HPDE6-E6E7 (cell line): ENCODE measurements around the gene KIF4A.
"Not testable (repeated sequence)": the region's sequence is repeated elsewhere in the genome, so short reads cannot be mapped to it uniquely, and the experiment has no call there.

Experiments used
- DNase-seq: peaks from one replicate; pipeline ENCODE4 v3.0.0; 2011; ENCODE audit warnings: missing footprints; ENCODE audit errors: extremely low spot score

Gene KIF4A

DNA sequence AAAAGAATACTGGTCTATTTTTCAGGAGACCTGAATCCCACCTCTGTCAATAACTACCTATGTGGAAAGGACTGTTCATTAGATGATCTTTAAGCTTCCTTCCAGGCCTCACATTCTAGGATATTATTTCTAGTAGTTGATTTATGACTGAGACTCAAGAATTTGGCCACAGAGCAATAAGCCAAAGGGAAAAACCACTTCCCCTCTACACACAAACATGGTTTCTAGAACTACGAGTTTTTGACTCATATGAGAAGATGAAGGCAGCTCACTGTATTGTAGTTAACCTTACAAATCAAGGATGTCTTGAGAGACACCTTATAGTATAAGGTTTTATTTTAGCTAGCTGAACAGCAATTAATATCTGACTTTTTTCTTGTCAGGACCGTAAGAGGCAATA lies 96.3 kb downstream of the KIF4A start:
- no peak for DNase-seq

DNA sequence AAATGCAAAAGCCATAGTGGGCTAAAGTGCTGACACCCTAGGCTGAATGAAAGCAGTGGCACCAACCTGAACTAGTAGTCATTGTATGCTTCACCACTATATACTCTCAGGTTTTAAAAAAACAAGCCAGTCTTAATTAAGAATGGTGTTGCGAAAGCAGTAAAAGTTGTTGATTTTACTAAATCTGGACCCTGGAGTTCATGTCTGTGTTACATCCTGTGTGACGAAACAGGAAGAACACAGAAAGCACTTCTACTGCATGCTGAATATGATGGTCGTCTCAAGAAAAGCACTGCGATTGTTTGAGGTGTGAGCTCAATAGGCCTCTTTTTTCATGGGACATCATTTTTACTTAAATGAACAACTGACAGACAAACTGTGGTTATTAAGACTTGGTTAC lies 109.0 kb downstream of the KIF4A start:
- DNase-seq = no peak

DNA sequence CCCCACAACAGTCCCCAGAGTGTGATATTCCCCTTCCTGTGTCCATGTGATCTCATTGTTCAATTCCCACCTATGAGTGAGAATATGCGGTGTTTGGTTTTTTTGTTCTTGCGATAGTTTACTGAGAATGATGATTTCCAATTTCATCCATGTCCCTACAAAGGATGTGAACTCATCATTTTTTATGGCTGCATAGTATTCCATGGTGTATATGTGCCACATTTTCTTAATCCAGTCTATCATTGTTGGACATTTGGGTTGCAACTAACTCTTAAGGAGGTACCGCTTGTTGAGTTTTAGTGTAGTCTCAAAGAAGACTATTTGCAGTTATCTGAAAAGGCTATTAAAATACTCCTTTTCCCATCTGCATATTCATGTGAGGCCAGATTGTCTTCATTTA lies 110.3 kb downstream of the KIF4A start:
- DNase-seq = not testable (repeated sequence)

DNA sequence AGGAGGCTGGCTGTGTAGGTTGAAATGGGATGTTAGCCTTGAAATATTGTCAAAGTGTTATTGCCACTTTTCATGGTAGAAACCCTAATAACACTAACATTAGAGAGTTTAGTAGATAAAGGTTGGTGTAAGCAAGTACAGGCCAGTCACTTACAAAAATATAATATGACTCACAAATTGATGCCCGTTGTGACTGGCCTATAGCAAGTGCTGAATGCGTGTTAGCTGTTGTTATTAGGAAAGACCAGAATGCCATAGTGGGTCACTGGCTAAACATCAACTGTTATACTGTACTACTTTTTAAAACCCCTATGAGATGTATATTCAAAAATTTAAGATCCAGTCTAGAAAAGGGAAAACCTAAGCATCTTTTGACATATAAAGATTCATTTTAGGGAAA lies 112.8 kb downstream of the KIF4A start:
- no peak for DNase-seq

DNA sequence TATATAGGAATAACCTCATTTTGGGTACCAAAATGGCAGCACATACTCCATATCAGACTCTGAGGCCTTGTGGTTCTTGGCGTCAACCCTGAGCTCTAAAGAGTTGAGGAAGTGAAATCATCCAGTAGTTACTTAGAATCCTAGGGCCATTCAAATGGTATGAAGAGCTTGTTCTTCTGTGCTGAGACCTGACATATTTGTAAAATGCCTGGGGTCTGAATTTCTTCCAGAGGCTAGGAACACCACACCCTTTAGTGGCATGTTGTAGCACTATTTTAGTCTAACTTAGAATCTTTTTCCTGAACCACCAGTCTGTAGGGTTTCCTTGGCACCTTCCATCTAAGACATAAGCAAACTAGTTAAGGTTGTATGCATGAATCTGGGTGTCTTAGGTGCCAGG lies 115.1 kb downstream of the KIF4A start:
- DNase-seq = no peak

DNA sequence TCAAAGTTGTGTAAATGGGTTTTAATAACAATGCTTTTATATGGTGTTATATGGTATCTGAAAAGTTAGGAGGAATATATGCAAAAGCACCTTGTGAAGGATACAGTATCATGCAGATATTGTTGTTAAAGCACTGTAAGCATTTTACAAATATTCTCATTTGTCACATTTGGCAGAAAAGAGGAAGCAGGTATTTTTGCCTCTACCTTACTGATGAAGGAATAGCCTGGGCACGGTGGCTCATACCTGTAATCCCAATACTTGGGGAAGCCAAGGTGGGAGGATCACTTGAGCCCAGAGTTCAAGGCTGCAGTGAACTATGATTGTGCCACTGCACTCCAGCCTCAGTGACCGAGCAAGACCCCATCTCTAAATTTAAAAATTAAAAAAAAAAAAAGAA lies 121.0 kb downstream of the KIF4A start:
- DNase-seq = no peak

DNA sequence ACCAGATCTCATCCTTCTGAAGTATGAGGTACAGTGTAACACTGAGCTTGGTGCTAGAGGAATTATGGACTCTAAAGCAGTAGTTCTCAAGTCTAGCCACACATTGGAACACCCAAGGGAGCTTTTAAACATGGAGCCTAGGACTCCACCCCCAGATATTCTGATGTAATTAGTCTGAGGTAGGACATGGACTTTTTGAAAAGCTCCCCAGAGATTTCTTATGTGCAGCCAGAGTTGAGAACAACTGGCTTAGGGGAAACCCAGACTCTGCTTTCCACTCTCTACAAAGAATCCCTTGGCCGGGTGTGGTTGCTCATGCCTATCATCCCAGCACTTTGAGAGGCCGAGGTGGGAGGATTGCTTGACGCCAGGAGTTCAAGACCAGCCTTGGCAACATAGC lies 121.6 kb downstream of the KIF4A start:
- DNase-seq = no peak

DNA sequence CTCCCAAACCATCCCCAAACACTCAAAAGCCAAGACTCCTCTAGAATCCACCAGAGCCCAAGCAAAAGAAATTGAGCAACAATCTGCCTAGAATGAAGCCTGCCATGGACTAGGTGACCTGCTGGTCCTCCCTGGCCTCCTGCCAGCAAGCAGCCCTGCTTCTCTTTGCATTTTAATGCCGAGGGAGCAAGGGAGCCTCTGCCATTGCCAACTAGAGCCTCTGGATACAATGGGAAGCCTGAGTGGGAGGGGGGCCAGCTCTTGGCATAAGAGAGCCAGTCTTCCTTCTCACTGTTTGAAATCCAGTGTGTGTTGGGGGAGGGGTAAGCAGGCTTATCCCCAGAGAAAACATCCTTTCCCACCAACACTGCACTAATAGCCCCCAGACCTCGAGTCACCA lies 131.7 kb downstream of the KIF4A start:
- no peak for DNase-seq

DNA sequence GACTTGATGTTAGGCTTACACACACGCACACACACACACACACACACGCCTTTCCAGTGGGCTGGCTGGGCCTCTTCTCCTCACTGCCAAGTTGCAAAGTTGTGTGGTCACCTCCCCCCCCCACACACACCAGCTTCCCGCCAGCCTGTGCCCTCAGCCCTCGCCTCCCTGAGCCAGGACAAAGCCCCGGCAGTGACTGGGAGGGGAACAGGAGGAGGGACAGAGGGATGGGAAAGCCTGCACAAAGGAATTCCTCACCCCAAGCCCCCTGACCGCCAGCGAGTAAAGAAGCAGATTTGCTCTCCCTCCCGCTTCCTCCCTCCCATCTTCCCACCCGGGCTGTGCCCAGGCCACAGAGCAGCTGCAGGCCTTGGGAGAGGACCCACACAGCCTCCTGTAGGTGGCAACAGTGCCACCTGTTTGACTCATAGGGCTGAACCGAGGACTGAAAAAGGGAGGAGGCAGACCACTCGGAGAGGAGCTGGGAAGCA lies 133.0 kb downstream of the KIF4A start, which contains the start of gene GDPD2:
Gene GDPD2, plus strand, starts transcription at position 464 of the 491 bp plus-strand sequence. CDS start 1,671 bp downstream, outside the sequence.
- no peak for DNase-seq

DNA sequence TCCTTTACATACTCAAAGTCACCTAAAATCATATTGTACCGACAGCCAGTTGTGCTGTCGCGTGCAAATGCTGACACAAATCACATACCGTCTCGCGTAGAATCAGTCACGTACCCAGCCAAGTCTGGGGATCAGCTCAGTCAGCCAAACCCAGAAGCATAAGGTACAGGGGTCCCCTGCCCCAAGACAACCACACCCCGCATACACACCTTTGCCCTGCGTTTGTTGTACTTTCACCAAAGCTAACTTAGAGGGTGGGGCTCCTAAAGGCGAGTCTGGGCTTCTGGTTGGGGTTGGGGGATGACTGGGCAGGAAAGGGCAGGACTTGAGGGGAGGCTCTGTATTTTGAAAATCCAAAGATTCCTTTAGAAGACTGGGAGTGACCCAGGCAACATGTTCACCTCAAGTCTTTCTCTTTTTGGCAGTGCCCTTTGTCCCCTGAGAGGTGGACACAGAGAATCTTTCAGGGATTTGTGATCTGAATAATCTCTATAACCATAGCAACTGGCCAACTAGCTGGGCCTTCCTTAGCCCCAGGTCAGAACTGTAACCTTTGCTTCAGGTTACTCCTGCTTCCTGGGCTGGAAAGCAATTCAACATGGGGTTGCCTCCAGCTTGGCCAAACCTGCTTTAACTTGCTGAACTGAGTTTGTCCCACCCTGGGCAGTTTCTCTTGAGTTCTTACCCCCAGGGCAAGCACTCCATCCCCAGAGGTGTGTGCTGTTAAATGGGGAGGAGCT lies 134.2 kb downstream of the KIF4A start:
- DNase-seq = no peak

DNA sequence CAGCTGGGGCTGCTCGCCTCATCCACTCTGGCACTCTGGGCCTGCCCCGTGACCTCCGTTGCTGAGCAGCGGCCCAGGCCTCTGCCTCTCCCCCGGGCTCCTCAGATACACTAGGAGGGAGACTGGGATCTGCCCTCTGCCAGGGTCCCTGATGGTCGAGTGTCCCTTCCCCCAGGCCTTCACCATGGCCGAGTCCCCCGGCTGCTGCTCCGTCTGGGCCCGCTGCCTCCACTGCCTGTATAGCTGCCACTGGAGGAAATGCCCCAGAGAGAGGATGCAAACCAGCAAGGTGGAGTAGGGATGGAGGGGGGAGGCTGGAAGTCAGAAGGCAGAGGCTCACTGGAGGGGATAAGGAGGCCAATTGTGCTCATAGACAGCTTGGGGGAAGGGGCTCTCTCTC lies 134.9 kb downstream of the KIF4A start:
- DNase-seq = no peak

DNA sequence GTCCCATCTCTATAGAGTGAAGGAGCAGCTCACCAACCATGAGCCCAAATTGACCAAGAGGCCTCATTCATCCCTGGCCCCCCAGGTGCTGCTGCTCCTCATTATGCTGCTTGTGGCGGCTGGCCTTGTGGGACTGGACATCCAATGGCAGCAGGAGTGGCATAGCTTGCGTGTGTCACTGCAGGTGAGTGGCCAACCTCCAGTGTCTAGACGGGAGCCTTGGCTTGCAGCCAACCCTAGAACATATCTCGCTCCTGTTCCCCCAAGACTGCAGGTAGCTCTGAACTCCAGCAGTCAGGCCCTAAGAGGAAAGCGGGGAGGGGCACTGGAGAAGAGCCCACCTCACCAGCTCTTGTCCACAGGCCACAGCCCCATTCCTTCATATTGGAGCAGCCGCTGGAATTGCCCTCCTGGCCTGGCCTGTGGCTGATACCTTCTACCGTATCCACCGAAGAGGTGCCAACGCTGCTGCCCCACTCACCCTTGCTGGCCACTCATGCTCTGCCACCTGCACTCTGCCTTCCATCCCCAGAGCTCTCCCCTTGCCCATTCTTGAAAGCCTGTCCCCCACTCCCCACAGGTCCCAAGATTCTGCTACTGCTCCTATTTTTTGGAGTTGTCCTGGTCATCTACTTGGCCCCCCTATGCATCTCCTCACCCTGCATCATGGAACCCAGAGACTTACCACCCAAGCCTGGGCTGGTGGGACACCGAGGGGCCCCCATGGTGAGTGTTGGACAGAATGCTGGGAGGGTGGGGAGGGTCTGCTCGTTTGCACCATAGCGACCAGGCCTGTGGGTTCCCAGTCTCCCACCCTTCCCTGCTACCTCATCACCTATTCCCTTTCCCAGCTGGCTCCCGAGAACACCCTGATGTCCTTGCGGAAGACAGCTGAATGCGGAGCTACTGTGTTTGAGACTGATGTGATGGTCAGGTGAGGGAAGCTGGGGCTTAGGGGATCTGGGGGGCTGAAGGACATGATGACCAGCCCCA lies 136.7 kb downstream of the KIF4A start:
- no peak for DNase-seq

DNA sequence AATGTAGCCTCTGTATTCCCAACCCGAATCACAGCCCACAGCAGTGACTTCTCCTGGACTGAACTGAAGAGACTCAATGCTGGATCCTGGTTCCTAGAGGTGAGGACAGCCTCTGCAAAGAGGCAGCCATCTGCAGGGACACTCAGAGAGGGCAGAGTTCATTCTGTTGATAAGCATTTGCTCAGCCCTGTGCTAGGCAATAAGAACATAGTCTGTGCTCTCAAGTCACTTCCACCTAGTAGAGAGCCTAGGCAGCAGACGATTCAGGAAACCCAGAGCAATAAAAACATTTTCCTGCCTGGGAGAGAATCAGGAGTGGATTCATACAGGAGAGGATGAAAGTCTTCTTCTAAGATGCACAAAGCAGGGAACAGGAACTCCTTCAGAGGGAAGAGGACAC lies 137.5 kb downstream of the KIF4A start:
- no peak for DNase-seq

DNA sequence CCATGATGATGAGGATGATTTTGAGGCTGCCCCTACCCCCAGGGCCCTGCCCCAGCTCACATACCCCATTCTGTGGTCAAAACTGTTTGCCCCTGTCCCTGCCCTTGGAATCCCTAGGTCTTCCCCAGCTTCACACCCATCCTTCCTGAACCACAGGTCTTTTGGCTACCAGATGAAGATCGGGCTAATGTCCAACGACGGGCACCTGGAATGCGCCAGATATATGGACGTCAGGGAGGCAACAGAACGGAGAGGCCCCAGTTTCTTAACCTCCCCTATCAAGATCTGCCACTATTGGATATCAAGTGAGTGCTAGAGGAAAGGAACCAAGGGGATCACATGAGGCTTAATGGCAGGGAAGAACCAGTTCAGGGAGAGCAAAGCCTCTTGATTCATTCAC lies 139.9 kb downstream of the KIF4A start:
- no peak for DNase-seq

DNA sequence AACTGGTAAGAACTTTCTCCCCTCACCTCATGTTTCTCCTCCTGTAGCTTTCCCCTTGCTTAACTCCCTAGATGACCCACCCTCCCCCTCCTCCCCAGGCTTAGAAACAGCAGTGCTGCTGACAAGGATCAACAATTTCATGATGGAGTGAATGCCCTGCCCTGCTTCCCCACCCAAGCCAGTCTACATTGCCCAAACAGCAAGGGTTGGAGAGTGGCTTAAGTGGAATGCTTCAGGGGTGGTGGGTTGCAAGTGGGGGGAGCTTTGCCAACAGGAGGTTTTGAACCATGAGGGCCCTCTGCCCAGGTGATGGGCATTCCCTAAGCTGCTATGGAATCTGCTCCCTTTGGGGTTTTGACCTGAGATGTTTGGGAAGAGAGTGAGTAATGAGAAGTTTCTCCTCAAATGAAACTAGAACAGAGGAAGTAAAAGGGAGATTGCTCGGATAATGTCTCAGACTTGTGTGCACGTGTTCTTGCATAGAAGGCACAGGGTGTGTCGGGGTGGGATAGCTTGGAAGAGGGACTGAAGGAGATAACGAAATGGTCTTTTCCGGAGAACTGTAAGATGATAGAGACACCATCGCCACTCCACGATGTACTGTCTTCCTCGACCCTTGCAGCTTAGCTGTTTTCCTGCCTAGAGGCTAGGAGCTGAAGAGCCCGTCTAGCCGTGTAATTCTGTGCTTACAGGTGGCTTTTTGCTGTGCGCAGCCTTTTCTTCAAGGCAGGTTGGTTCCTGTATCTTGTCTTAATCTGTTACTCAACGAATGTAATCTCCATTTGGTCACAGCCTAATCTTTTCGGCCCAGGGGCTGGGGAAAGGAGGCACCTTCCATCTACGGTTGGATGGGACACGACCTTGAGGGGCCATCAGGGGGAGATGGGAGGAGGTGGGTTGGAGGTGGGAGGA lies 143.3 kb downstream of the KIF4A start:
- DNase-seq = no peak

DNA sequence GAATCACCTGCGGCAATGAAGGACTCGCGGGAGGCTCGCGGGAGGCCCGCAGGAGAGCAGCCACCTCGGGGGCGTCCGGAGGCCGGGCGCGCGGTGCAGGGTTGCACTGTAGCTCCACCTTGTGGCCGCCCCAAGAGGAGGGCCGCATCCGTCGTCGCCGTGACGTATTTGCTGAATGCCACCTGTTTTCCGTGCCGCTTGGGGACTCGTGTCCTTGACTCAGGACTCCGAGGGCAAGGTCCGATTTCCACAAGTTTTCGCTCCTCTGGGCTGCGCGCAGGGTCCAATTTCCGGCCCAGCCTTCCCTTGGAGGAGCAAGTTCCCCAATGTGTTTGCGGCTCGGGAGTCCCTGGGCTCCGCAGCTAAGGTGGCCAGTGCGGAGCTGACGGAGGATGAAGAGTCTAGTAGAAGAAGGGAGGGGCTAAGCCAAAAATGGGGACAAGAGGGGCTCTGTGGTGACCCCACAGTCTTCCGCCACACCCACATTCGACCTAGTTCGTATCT lies 144.0 kb downstream of the KIF4A start:
- no peak for DNase-seq

DNA sequence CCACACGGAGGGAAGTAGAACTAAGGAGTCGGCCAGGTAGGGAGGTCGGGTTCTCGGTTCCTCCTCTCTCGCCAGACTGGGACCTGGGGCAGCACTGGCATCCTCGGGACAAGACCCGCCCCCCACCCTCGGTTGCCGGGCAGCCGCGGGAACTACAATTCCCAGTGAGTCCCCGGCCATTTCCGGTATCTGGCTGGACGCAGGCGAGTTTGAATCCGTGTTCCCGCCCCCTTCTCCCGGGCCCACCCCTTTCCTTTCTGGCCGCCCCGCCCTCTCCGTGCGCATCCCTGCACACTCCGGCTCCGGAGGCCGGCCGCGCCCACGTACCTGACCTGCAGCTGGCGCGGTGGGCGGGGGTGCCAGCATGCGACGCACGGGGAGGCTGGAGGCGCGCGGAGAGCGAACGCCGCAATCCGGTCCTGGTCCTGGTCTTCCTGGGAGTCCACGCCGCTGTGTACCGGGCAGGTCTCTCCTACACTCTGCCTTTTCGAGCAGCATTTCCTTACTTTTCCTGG lies 144.5 kb downstream of the KIF4A start:
- DNase-seq = peak; percentile 73

DNA sequence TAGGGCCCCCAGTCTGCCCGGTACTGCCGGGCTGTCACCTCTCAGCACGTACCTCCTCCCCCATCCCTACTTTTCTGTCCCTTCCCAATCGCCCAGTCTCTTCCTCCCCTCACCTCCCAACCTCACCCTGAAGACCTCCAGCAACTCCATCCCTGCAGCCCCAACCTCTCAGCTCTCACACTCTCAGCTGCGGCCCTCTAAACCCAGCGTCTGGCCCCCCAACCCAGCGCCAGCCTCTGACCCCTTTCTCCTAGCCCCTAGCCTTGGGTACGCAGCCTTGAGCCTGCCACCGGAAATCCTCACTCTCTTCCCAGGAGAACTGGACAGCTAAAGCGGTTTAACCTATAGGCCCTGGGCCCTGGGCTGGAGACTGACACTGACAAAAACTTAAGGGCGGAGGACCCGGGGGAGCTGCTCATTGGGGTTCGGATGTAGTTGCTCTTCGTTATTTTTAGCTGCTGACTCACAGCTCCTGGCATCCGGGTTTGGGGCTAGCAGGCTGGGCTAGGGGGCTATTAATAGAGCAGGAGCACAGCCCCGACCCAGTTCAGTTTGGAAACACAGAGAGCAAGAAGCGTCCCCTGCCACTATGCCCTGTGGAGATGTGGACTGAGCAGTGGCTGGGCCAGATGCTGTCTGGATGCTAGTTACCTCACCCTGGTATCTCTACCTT lies 145.1 kb downstream of the KIF4A start:
- DNase-seq = no peak

DNA sequence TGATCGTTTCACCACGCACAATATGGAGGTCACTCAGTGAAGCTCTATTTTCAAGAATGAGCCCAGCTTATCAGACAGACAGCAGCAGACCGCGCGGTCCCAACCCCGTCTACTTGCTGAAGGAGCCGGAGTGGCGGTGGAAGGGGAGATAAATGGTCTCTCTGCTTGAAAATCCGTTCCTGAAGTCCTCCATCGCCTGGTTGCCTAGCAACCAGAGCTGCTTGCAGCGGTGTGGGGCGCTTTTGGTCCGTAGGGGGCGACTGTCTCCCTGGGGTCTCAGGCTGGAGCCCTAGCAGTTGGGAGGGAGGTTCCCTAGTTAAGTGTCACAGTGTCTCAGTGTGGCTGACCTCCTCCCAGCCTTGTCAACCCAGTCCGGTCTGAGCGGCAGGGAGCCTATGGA lies 146.4 kb downstream of the KIF4A start:
- DNase-seq = no peak

DNA sequence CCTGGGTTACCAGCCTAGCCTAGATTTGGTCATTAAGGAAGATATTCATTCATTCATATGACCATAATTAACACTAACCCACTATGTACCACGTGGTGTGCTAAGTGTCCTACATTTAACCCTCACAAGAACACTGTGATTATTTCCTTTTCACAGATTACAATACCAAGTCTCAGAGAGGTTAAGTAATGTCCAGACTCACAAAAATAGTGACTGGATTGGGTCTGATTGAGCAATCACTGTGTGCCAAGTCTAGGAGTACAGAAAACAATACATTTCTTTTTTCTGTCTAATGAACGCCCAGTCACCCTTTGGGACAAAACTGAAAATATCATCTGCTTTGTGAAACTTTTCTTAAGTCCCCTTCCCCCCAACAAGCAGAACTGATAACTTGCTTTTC lies 147.1 kb downstream of the KIF4A start:
- no peak for DNase-seq
